Right lobe of liver (tissue), 6 donors: ENCODE data around the gene NDUFC1. TPM values are rescaled to one million over a fixed set of nuclear protein-coding genes. Genes with fewer than 3 reads are reported as not detected.

Experiments used
- ATAC-seq, 4 donors: fragments of 200-7000 bp; cut with Tn5 transposase; one replicate each; pipeline ENCODE4 v1.9.1; 2020; ENCODE audit warnings: mild to moderate bottlenecking in 4 of 4, moderate library complexity in 4 of 4
- DNase-seq, 3 donors: peaks; one replicate each; pipeline ENCODE4 v3.0.0-alpha.2; 2020
- H3K27ac ChIP-seq, 3 donors: fragments of 200-600 bp; one replicate each; pipeline ENCODE4 v1.8.0; 2022
- H3K27me3 ChIP-seq, 2 donors: fragments of 200-600 bp; one replicate each; pipeline ENCODE4 v1.8.0; 2022
- H3K36me3 ChIP-seq, 4 donors: fragments of 200-600 bp; sonication (generic) in 1 of 4; one replicate each; pipeline versions ENCODE4 v1.5.1 to v1.8.0; 2017 to 2022; ENCODE audit warnings: control low read depth in 1 of 4
- H3K4me1 ChIP-seq, 4 donors: fragments of 200-600 bp; sonication (generic) in 1 of 4; one replicate each; pipeline versions ENCODE4 v1.5.1 to v1.8.0; 2017 to 2022; ENCODE audit warnings: control low read depth in 1 of 4
- H3K4me3 ChIP-seq, 3 donors: fragments of 200-600 bp; one replicate each; pipeline ENCODE4 v1.8.0; 2022
- H3K9me3 ChIP-seq, 4 donors: fragments of 200-600 bp; sonication (generic) in 1 of 4; one replicate each; pipeline versions ENCODE4 v1.5.1 to v1.8.0; 2017 to 2022; ENCODE audit warnings: control low read depth in 1 of 4
- POLR2A ChIP-seq: fragments of 450-650 bp; IDR thresholded peaks from one replicate; pipeline ENCODE4 v1.6.1; 2017; ENCODE audit warnings: antibody characterized with exemption, mild to moderate bottlenecking
- WGBS: methylation state at CpG from one replicate; pipeline ENCODE4 v1.1.6; 2018; ENCODE audit warnings: low coverage, low lambda C conversion rate; ENCODE audit not compliant: insufficient coverage; ENCODE audit errors: missing lambda C conversion rate; 5-methylcytosine and 5-hydroxymethylcytosine counted together
- intact Hi-C, 2 donors: fragments of 100-400 bp; cut with DNase I; formaldehyde crosslinking; loops; one replicate each; pipeline versions ENCODE4 v1.11.2 to v1.14.1; 2022
- small RNA-seq, 2 experiments: library from RNA; depleted of rRNA; stranded (forward); fragments of <200 nt; gene quantifications; one replicate each; pipeline ENCODE3, GENCODE V24; 2016
- total RNA-seq, 6 experiments: library from RNA; depleted of rRNA in 2 of 6; stranded (reverse); fragments of >200 nt in 2 of 6; fragmentation: NEBNext Ultra II Directional in 3 of 6; extraction: Animal tissue kit (Norgen Biotek cat#: 25700) in 3 of 6; gene quantifications; one replicate each; pipeline versions ENCODE4 v1.1.0 to v1.2.4, GENCODE V29; 2016 to 2023
- TF ChIP-seq, protein P1 (sequence below), 4 donors: fragments of 200-600 bp in 3 of 4; fragments of 450-650 bp in 1 of 4; IDR thresholded peaks; one replicate each; pipeline versions ENCODE4 v1.5.1 to v1.8.0; 2016 to 2022; ENCODE audit warnings: antibody characterized with exemption in 4 of 4, mild to moderate bottlenecking in 2 of 4
- donor health status: DM: no; HTN: yes; CAD: no.
- donor health status: DM: no; HTN: no; CAD: no.
- donor health status: DM: no; HTN: no; CAD: no.
- donor health status: DM: no; HTN: yes; CAD: no.
- donor health status: DM: no; HTN: yes; CAD: no.

Gene NDUFC1
- total RNA-seq, 6 experiments from 2014 or later, result 24.7 to 41.0 (median 32.1) TPM

DNA sequence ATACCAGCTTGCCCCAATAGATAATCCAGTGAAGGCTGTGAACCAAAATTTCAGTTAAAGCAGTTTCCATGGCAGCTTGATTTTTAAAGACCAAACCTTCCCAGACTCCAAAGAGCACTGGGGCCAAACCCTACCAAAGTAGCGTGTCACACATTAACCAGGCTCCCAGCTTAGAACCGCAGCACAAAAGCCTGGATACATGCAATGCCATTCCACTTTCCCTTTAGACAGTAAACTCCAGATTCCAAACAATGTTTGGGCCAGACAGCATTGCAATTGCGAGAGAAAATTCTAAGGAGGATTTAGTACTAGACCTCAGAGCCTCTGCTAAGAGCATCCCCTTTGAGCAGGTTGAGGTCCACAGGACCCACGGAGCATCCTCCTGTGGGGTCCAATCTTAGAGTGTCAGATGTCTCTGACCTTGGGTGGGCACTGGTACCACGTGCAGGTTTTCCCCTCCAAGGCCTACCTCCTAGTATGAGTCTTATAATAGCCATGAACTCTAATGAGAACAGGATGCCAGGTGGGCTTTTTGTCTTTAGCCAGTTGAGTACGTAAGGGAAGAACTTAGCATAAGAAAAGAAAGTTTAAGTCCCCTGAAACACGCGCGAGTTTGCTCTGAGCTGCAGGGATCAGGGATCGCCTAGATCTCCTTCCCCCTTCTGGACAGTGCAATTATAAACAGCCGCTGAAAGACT, 61.0 kb downstream of the NDUFC1 start:
- no peaks in the 10 kb centered on the region for H3K27me3 ChIP-seq
- TF ChIP-seq, protein P1, sequence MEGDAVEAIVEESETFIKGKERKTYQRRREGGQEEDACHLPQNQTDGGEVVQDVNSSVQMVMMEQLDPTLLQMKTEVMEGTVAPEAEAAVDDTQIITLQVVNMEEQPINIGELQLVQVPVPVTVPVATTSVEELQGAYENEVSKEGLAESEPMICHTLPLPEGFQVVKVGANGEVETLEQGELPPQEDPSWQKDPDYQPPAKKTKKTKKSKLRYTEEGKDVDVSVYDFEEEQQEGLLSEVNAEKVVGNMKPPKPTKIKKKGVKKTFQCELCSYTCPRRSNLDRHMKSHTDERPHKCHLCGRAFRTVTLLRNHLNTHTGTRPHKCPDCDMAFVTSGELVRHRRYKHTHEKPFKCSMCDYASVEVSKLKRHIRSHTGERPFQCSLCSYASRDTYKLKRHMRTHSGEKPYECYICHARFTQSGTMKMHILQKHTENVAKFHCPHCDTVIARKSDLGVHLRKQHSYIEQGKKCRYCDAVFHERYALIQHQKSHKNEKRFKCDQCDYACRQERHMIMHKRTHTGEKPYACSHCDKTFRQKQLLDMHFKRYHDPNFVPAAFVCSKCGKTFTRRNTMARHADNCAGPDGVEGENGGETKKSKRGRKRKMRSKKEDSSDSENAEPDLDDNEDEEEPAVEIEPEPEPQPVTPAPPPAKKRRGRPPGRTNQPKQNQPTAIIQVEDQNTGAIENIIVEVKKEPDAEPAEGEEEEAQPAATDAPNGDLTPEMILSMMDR (IDR thresholded peaks at IDR 0.05), result no peak
- TF ChIP-seq POLR2A, result no peak
- ATAC-seq, result peak; percentile 76 to 97 (median 95)
- H3K4me1 ChIP-seq, result no peaks in the 10 kb centered on the region
- H3K9me3 ChIP-seq, result no peaks in the 10 kb centered on the region
- intact Hi-C loops, result no loop called here
- H3K27ac ChIP-seq, result no peak overlapping the region
- WGBS, result 33% methylated on average over 3 of the region's 11 CpGs
- H3K4me3 ChIP-seq, result no peak overlapping the region
- DNase-seq, result peak in 2 of 3 donors; percentile 29 to 76
- no peaks in the 10 kb centered on the region for H3K36me3 ChIP-seq

Small RNA genes lying within 50 kb of the gene (small RNA-seq; reads per million reads assigned to genes)
- gene RNU6-1074P (0 reads per million in 2 experiments), gene RNU6-1214P (0 reads per million in 2 experiments)

Other genes starting within 250 kb of the NDUFC1 start
- gene ELF2, start 125.3 kb downstream of the NDUFC1 start, total RNA-seq, result 10 to 100 TPM; 14.0 to 24.3 (median 16.7) TPM
- gene MGARP, start 22.3 kb downstream of the NDUFC1 start, total RNA-seq, result under 1 TPM in 2 of 6 experiments, not detected in 4; 0.20 to 0.43 TPM
- gene NAA15, start 972 bp downstream of the NDUFC1 start, total RNA-seq, result 10 to 100 TPM; 13.3 to 19.8 (median 16.5) TPM
- gene RAB33B, start 151.6 kb upstream of the NDUFC1 start, total RNA-seq, result 10 to 100 TPM; 10.9 to 15.1 (median 12.1) TPM